Fibroblast of mammary gland (primary cell): ENCODE data around the gene DGKH.

ENCODE experiments used
- DNase-seq: peaks from one replicate; pipeline ENCODE4 v3.0.0-alpha.2; 2010; ENCODE audit warnings: low read depth
- H3K4me3 ChIP-seq: 2 replicates; pipeline ENCODE4 v1.5.1; 2011; ENCODE audit warnings: low read depth, mild to moderate bottlenecking, low read length, moderate library complexity; ENCODE audit not compliant: control insufficient read depth
- TF ChIP-seq, protein P1 (sequence below): conservative IDR thresholded peaks from 2 replicates; pipeline ENCODE4 v1.5.1; 2011; ENCODE audit warnings: low read depth, low read length, inconsistent platforms; ENCODE audit not compliant: control insufficient read depth, insufficient read depth

The DGKH gene

DNA sequence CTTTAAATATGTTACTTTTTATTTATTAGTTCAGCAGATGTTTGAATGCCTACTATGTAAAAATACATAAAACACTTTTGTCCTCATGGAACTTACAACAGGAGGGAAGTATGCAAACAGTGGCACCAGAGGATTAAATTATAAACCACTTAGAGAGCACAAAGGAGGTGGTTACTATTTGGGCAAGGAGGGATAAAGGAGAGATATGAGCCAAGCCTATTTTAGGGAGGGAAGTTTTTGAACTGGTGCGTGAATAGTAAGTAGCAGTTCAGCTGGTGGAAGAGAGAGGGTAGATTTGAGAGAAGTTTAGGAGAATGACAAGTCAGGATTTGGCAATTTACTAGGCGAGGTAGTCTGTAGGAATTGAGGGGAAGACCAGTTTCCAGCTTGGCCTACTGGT, 232.1 kb downstream of the DGKH start:
- H3K4me3 ChIP-seq: no peak overlapping the region
- TF ChIP-seq, protein P1, sequence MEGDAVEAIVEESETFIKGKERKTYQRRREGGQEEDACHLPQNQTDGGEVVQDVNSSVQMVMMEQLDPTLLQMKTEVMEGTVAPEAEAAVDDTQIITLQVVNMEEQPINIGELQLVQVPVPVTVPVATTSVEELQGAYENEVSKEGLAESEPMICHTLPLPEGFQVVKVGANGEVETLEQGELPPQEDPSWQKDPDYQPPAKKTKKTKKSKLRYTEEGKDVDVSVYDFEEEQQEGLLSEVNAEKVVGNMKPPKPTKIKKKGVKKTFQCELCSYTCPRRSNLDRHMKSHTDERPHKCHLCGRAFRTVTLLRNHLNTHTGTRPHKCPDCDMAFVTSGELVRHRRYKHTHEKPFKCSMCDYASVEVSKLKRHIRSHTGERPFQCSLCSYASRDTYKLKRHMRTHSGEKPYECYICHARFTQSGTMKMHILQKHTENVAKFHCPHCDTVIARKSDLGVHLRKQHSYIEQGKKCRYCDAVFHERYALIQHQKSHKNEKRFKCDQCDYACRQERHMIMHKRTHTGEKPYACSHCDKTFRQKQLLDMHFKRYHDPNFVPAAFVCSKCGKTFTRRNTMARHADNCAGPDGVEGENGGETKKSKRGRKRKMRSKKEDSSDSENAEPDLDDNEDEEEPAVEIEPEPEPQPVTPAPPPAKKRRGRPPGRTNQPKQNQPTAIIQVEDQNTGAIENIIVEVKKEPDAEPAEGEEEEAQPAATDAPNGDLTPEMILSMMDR: no peak
- no peak for DNase-seq

DNA sequence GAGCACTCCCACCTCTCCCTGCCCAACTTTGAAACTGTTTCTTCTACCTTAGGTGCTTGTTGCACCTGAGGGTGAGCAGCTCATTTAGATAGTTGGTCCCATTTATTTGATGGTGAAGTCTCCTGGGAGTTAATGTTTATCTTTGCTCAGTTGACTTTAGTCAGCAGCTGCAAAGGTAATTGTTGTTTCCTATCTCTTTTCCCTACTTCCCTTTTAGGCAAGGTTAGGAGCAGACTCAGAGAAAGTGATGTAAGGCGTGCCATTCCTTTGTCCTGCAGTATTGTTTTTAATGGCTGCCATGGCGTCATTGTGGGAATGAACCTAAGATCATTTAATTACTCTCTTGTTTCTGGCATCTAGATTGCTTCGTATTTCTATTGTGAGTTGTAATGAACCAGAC, 235.1 kb downstream of the DGKH start:
- TF ChIP-seq, protein P1: no peak
- H3K4me3 ChIP-seq: no peak overlapping the region
- no peak for DNase-seq

- TF ChIP-seq, protein P1: no peak
- no peak for DNase-seq
- H3K4me3 ChIP-seq: no peak overlapping the region
Observed at GRCh38 chr13:42284068-42284467, 235.6 kb downstream of the DGKH start.
